Mesothelial cell of epicardium (in vitro differentiated cells): ENCODE measurements around the gene ZDHHC1. TPM values are rescaled to one million over a fixed set of nuclear protein-coding genes. Genes with fewer than 3 reads are reported as not detected.

ENCODE experiments used
- DNase-seq, 2 experiments: peaks; one replicate each; pipeline ENCODE4 v3.0.0; 2021; ENCODE audit warnings: low spot score in 2 of 2; ENCODE audit not compliant: unreplicated experiment in 2 of 2
- H3K27ac Mint-ChIP-seq: 2 replicates; pipeline ENCODE4 v1.8.0; 2021; ENCODE audit warnings: mixed read lengths
- H3K27me3 Mint-ChIP-seq: 2 replicates; pipeline ENCODE4 v1.8.0; 2021; ENCODE audit warnings: low read depth, mixed read lengths
- H3K36me3 Mint-ChIP-seq: 2 replicates; pipeline ENCODE4 v1.8.0; 2021; ENCODE audit warnings: mixed read lengths
- H3K4me1 Mint-ChIP-seq: 2 replicates; pipeline ENCODE4 v1.8.0; 2021; ENCODE audit warnings: mixed read lengths
- H3K4me3 Mint-ChIP-seq: 2 replicates; pipeline ENCODE4 v1.8.0; 2021; ENCODE audit warnings: mild to moderate bottlenecking, moderate library complexity, mixed read lengths
- H3K9me3 Mint-ChIP-seq: 2 replicates; pipeline ENCODE4 v1.8.0; 2021; ENCODE audit warnings: mixed read lengths
- total RNA-seq: library from RNA; stranded (reverse); gene quantifications from 3 replicates; pipeline ENCODE4 v1.2.1, GENCODE V29; 2021
- TF ChIP-seq, protein P1 (sequence below): fragments of 200-600 bp; sonication (generic); IDR thresholded peaks from one replicate; pipeline ENCODE4 v1.5.0; 2021; ENCODE audit warnings: antibody characterized with exemption; ENCODE audit not compliant: unreplicated experiment

ZDHHC1 gene
- total RNA-seq, 1 donor from 2014 or later = 15.4 TPM

DNA sequence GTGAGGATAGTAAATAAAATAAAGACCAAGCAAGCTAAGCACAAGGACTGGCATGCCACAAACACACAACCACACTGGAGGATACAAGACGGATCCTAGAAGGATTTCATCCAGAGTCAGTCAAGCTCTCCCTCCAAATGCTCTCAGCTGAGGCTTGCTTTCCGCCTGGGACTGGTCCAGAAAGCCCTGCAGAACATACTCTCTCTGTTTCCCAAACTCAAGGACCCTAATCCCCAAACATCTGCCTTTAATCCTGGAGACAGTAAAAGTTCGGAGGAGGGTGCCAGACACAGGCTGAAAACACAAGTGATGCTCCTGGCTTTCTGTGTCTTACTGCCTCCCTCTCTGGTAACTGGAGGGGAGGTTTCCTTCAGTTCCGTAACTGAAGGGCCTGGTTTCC is 9.3 kb upstream of the ZDHHC1 start:
- Mint-ChIP-seq H3K4me3 (no peak overlapping the region), H3K27me3 (peaks cover 58% of the 10 kb centered on the region), H3K9me3 (no peaks in the 10 kb centered on the region), H3K36me3 (no peaks in the 10 kb centered on the region), H3K4me1 (peaks cover 22% of the 10 kb centered on the region), H3K27ac (no peak overlapping the region)
- TF ChIP-seq, protein P1, sequence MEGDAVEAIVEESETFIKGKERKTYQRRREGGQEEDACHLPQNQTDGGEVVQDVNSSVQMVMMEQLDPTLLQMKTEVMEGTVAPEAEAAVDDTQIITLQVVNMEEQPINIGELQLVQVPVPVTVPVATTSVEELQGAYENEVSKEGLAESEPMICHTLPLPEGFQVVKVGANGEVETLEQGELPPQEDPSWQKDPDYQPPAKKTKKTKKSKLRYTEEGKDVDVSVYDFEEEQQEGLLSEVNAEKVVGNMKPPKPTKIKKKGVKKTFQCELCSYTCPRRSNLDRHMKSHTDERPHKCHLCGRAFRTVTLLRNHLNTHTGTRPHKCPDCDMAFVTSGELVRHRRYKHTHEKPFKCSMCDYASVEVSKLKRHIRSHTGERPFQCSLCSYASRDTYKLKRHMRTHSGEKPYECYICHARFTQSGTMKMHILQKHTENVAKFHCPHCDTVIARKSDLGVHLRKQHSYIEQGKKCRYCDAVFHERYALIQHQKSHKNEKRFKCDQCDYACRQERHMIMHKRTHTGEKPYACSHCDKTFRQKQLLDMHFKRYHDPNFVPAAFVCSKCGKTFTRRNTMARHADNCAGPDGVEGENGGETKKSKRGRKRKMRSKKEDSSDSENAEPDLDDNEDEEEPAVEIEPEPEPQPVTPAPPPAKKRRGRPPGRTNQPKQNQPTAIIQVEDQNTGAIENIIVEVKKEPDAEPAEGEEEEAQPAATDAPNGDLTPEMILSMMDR = no peak
- DNase-seq = no peak

DNA sequence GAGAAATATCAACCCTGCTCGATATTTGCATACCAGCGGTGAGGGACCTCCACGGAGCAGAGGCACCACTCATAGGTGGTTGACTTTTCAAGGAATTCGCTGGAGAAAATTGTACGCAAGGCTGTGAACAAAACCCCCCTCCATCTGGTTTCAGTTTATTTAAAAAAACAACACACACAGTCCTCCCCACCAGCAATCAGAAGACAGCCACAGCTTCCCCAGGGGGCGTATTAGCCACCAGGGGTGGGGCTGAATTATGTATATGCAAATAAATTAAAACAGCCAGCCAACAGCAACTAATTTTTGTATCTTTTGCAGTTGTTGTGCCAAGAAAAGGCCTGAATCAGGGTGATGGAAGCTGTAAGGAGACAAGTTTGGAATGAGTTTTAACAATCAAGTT is 8.8 kb upstream of the ZDHHC1 start:
- H3K27ac Mint-ChIP-seq = no peak overlapping the region
- no peak overlapping the region for H3K4me3 Mint-ChIP-seq
- H3K27me3 Mint-ChIP-seq = peaks cover 52% of the 10 kb centered on the region
- peaks cover 19% of the 10 kb centered on the region for H3K4me1 Mint-ChIP-seq
- TF ChIP-seq, protein P1 = no peak
- H3K9me3 Mint-ChIP-seq = no peaks in the 10 kb centered on the region
- no peak for DNase-seq
- no peaks in the 10 kb centered on the region for H3K36me3 Mint-ChIP-seq

DNA sequence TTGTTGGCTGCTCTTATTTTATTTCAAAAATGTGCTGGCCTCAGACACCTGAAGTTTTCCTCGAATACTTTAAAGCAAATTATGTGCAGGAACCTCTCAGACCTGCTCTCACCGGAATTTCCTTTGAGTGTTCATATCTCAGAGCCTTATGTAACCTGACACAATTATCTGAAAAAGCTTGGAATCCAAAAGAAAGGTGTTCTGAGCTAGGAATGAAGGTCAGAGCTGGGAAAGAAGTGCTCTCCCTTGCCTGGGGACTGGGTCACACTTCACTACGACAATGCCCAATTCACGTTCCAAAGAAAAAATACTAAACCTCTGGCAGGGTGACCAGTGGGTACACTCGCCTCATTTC is 8.0 kb upstream of the ZDHHC1 start:
- H3K4me3 Mint-ChIP-seq = no peak overlapping the region
- TF ChIP-seq, protein P1 = no peak
- no peak for DNase-seq
- no peaks in the 10 kb centered on the region for H3K36me3 Mint-ChIP-seq
- H3K27me3 Mint-ChIP-seq = peaks cover 44% of the 10 kb centered on the region
- peaks cover 19% of the 10 kb centered on the region for H3K4me1 Mint-ChIP-seq
- H3K27ac Mint-ChIP-seq = no peak overlapping the region
- H3K9me3 Mint-ChIP-seq = no peaks in the 10 kb centered on the region

DNA sequence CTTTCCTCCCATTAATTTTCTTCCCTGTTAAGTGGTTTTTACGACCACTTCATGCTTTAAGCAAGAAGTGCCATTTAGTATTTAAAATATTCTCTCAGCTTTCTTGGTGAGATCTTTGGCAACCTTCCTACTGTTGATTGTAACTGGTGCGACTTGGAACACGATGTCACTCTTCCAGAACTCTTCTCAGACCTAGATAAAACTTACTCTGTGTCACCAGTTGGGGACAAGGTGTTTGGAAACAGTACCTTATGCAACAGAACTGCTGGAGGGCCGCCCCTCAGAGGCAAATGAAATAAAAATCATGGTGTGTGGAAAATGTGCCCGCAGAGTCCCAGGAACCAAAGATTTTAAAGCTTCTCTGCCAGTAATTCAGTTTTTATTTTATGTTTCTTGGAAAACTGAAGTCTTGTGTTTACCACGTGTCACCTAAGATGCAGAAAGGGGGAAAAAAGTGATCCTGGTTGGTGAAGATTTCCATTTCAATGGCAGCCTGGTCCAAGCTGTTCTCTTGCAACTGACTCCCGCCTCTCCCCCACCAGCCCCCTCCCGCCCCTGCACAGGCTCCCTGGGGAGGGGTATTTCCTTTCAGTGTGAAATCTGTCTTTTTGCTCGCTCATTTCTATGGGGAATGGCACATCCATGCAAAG is 7.5 kb upstream of the ZDHHC1 start:
- no peaks in the 10 kb centered on the region for H3K36me3 Mint-ChIP-seq
- peaks cover 39% of the 10 kb centered on the region for H3K27me3 Mint-ChIP-seq
- DNase-seq = no peak
- no peak overlapping the region for H3K4me3 Mint-ChIP-seq
- H3K9me3 Mint-ChIP-seq = no peaks in the 10 kb centered on the region
- peaks cover 19% of the 10 kb centered on the region for H3K4me1 Mint-ChIP-seq
- H3K27ac Mint-ChIP-seq = no peak overlapping the region
- TF ChIP-seq, protein P1 = no peak

DNA sequence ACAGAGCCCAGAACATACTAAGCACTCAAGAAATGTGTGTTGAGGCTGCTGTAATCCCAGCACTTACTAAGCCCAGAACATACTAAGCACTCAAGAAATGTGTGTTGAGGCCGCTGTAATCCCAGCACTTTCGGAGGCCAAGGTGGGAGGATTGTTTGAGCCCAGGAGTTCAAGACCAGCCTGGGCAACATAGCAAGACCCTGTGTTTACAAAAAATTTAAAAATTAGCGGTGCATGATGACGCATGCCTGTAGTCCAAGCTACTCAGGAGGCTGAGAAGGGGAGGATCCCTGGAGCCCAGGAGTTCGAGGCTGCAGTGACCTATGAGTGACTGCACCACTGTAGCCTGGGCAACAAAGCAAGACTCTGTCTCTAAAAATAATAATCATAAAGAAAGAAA is 6.7 kb upstream of the ZDHHC1 start:
- DNase-seq = no peak
- TF ChIP-seq, protein P1 = no peak
- Mint-ChIP-seq H3K9me3 (no peaks in the 10 kb centered on the region), H3K36me3 (no peaks in the 10 kb centered on the region), H3K4me3 (no peak overlapping the region), H3K27me3 (peaks cover 32% of the 10 kb centered on the region), H3K4me1 (peaks cover 20% of the 10 kb centered on the region), H3K27ac (no peak overlapping the region)

DNA sequence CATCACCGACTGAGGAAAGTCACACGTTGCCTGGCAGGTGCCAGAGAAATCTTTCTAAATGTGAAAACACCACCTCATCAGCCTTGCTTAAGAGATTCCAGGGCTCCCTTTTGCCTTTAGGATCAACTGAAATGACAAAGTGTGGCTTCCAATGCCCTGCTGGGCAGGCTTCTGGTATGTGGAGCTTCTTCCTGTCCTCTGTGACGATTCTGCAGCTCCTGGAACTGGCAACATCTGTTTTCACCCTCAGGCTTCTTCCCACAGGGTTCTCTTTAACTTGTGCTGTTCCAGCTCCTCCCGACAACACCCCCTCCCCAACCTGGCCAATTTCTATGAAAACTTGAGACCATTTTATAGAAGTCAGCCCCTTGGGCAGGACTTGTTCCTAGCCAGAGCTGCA is 4.8 kb upstream of the ZDHHC1 start:
- TF ChIP-seq, protein P1 = no peak
- H3K27me3 Mint-ChIP-seq = peaks cover 18% of the 10 kb centered on the region
- no peaks in the 10 kb centered on the region for H3K9me3 Mint-ChIP-seq
- no peak for DNase-seq
- H3K4me3 Mint-ChIP-seq = no peak overlapping the region
- peaks cover 32% of the 10 kb centered on the region for H3K4me1 Mint-ChIP-seq
- H3K36me3 Mint-ChIP-seq = no peaks in the 10 kb centered on the region
- no peak overlapping the region for H3K27ac Mint-ChIP-seq
